DOHH2 (cell line): Measurements from ENCODE around the gene AATF.

Experiments used
- H3F3A ChIP-seq: fragments of 200-600 bp; sonication (generic), shearing (Covaris generic); 2 replicates; pipeline ENCODE4 v1.6.0; 2016; ENCODE audit warnings: antibody characterized with exemption, mild to moderate bottlenecking; ENCODE audit not compliant: control insufficient read depth, insufficient read depth
- H3K27ac ChIP-seq: fragments of 200-600 bp; sonication (generic); 2 replicates; pipeline ENCODE4 v1.5.1; 2014; ENCODE audit warnings: low read depth, mild to moderate bottlenecking, low read length, moderate library complexity
- H3K27me3 ChIP-seq: fragments of 200-600 bp; sonication (generic); 2 replicates; pipeline ENCODE4 v1.6.1; 2014; ENCODE audit warnings: mild to moderate bottlenecking, low read length, mixed read lengths; ENCODE audit not compliant: control insufficient read depth
- H3K36me3 ChIP-seq: fragments of 200-600 bp; sonication (generic); 2 replicates; pipeline ENCODE4 v1.6.1; 2014; ENCODE audit warnings: mild to moderate bottlenecking, low read length, moderate library complexity, mixed read lengths; ENCODE audit not compliant: control insufficient read depth
- H3K4me1 ChIP-seq: fragments of 200-600 bp; sonication (generic); 2 replicates; pipeline ENCODE4 v1.6.1; 2014; ENCODE audit warnings: mild to moderate bottlenecking, low read length, mixed read lengths; ENCODE audit not compliant: control insufficient read depth
- H3K4me2 ChIP-seq: fragments of 200-600 bp; sonication (generic); 2 replicates; pipeline ENCODE4 v1.6.0; 2014; ENCODE audit warnings: mild to moderate bottlenecking, low read length, moderate library complexity
- H3K4me3 ChIP-seq: fragments of 200-600 bp; sonication (generic); 2 replicates; pipeline ENCODE4 v1.5.1; 2014; ENCODE audit warnings: mild to moderate bottlenecking, low read length, mixed read lengths
- H3K79me2 ChIP-seq: fragments of 200-600 bp; sonication (generic); 2 replicates; pipeline ENCODE4 v1.6.1; 2014; ENCODE audit warnings: mild to moderate bottlenecking, low read length, mixed read lengths; ENCODE audit not compliant: control insufficient read depth
- H3K9me2 ChIP-seq: fragments of 200-600 bp; sonication (generic); replicated peaks from 2 replicates; pipeline ENCODE4 v1.6.1; 2014; ENCODE audit warnings: mild to moderate bottlenecking, low read length, mixed read lengths; ENCODE audit not compliant: control insufficient read depth
- H3K9me3 ChIP-seq: fragments of 200-600 bp; sonication (generic); 2 replicates; pipeline ENCODE4 v1.6.1; 2014; ENCODE audit warnings: antibody characterized with exemption, low read length, mixed read lengths; ENCODE audit not compliant: control insufficient read depth, insufficient read depth
- H4K20me1 ChIP-seq: fragments of 200-600 bp; sonication (generic); 2 replicates; pipeline ENCODE4 v1.6.0; 2014; ENCODE audit warnings: low read depth, mild to moderate bottlenecking, antibody characterized with exemption, low read length, moderate library complexity; ENCODE audit not compliant: control insufficient read depth, insufficient read depth
- EZH2phosphoT487 ChIP-seq: fragments of 200-600 bp; sonication (generic); IDR thresholded peaks from 2 replicates; pipeline ENCODE4 v1.6.1; 2017; ENCODE audit warnings: borderline replicate concordance, mild to moderate bottlenecking, antibody characterized with exemption, low read length, moderate library complexity, mixed read lengths
- TF ChIP-seq, protein P1 (sequence below): fragments of 200-600 bp; sonication (generic); IDR thresholded peaks from one replicate; pipeline ENCODE4 v1.5.1; 2014; ENCODE audit warnings: antibody characterized with exemption, mild to moderate bottlenecking, low read depth, low read length; ENCODE audit not compliant: poor library complexity, severe bottlenecking

The AATF gene

DNA sequence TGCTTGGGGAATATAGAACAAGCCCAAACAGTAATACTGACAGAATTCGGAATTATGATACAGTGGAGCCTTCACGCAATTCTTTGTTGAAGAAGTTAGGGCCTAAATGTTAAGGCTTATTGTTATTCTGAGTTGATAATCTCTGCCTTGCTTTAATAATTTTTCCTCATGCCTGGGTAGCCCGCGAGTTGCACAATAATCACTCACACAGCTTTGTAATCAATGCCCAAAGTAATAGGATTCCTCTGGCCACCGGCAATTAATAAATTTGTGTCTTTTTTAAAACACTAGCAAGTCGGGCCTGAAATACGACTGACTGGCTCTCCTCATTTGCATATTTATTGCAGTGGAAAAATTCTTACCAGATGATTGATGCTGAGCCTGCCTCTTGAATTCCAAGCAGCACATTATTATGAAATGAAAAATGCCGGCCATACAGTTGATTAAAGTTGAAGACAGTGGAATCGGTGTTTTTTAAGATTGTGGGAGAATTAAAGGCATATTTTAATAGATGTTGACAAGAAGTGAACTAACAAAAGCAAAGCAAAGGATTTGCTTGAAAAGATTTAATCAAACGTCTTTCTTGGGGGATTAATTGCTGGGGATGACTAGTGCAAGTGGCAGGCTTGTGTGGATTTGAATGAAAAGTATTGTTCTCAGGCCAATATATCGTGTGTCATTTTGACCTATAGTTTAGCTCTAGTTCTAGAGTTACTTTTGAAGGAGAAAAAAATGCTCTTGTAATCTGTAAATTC is 30.2 kb downstream of the AATF start:
- H3F3A ChIP-seq: no peaks in the 10 kb centered on the region
- H3K27me3 ChIP-seq: no peaks in the 10 kb centered on the region
- TF ChIP-seq, protein P1, sequence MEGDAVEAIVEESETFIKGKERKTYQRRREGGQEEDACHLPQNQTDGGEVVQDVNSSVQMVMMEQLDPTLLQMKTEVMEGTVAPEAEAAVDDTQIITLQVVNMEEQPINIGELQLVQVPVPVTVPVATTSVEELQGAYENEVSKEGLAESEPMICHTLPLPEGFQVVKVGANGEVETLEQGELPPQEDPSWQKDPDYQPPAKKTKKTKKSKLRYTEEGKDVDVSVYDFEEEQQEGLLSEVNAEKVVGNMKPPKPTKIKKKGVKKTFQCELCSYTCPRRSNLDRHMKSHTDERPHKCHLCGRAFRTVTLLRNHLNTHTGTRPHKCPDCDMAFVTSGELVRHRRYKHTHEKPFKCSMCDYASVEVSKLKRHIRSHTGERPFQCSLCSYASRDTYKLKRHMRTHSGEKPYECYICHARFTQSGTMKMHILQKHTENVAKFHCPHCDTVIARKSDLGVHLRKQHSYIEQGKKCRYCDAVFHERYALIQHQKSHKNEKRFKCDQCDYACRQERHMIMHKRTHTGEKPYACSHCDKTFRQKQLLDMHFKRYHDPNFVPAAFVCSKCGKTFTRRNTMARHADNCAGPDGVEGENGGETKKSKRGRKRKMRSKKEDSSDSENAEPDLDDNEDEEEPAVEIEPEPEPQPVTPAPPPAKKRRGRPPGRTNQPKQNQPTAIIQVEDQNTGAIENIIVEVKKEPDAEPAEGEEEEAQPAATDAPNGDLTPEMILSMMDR: no peak
- TF ChIP-seq EZH2phosphoT487: no peak
- no peak overlapping the region for H3K4me2 ChIP-seq
- no peak overlapping the region for H3K27ac ChIP-seq
- H3K9me3 ChIP-seq: no peaks in the 10 kb centered on the region
- H3K9me2 ChIP-seq: no peaks in the 10 kb centered on the region
- H3K36me3 ChIP-seq: peaks cover 54% of the 10 kb centered on the region
- peaks cover 95% of the 10 kb centered on the region for H3K79me2 ChIP-seq
- H3K4me1 ChIP-seq: peaks cover 18% of the 10 kb centered on the region
- H3K4me3 ChIP-seq: no peak overlapping the region
- H4K20me1 ChIP-seq: no peaks in the 10 kb centered on the region

DNA sequence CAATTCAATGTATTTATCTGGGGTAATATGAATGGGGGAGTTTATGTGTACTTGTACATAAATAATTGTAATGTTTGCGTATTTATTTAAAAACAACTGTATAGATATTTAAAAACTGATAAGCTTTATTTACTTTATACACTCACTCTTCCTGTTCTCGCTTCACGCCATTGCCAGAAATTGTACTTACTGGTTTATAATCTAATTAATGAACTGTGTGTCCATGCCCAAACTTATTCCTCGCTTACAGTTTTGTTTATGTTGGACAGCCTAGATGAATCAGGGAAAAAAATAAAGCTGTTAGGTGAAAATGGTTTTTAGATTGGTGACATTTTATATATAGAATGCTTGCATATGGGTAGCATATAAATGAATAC is 30.8 kb downstream of the AATF start:
- H3K27ac ChIP-seq: no peak overlapping the region
- H3K9me3 ChIP-seq: no peaks in the 10 kb centered on the region
- H3K36me3 ChIP-seq: peaks cover 53% of the 10 kb centered on the region
- H3F3A ChIP-seq: no peaks in the 10 kb centered on the region
- H4K20me1 ChIP-seq: no peaks in the 10 kb centered on the region
- H3K79me2 ChIP-seq: peaks cover 95% of the 10 kb centered on the region
- H3K27me3 ChIP-seq: no peaks in the 10 kb centered on the region
- no peak for TF ChIP-seq EZH2phosphoT487
- TF ChIP-seq, protein P1: no peak
- no peaks in the 10 kb centered on the region for H3K9me2 ChIP-seq
- H3K4me2 ChIP-seq: no peak overlapping the region
- H3K4me3 ChIP-seq: no peak overlapping the region
- peaks cover 18% of the 10 kb centered on the region for H3K4me1 ChIP-seq

DNA sequence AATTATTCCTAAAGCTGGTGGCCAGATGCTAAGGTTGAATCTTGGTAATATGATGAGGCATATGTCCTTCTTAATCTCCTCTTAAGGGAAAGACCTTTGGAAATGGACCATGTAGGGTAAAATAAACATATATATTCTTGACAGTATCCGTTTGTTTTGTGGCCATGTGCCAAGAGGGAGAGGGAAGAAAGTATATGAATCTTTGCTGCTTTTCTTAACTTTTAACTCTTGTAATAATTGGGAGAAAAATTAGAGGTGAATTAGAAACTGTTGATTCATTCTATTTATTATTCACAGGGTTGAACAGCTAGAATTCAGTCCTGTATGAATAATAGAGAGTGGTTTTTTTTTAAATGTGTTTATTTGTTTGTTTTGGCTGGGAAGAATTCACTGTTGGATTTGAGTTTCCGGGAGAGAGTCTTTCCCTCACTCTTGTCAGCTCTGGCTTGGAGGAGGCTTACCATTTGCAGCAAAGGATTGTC is 31.6 kb downstream of the AATF start:
- Histone ChIP-seq H3K9me2 (no peaks in the 10 kb centered on the region), H3K4me1 (peaks cover 18% of the 10 kb centered on the region), H3K79me2 (peaks cover 93% of the 10 kb centered on the region), H3K4me2 (no peak overlapping the region), H3K36me3 (peaks cover 51% of the 10 kb centered on the region), H3K27me3 (no peaks in the 10 kb centered on the region), H3F3A (no peaks in the 10 kb centered on the region), H3K4me3 (no peak overlapping the region), H3K27ac (no peak overlapping the region), H3K9me3 (no peaks in the 10 kb centered on the region), H4K20me1 (no peaks in the 10 kb centered on the region)
- TF ChIP-seq, protein P1: no peak
- TF ChIP-seq EZH2phosphoT487: no peak
